Thoracic aorta (tissue), 2 donors: ENCODE measurements around the gene METTL13. TPM values are rescaled to one million over a fixed set of nuclear protein-coding genes. Genes with fewer than 3 reads are reported as not detected.

Experiments used
- ATAC-seq: fragments of 150-250 bp; one replicate; pipeline ENCODE4 v1.8.0; 2017; ENCODE audit warnings: low read depth; ENCODE audit not compliant: insufficient number of reproducible peaks, low FRiP score
- DNase-seq: peaks from one replicate; pipeline ENCODE4 v3.0.0-alpha.2; 2020; ENCODE audit warnings: low spot score
- H3K27ac ChIP-seq, 2 donors: fragments of 200-600 bp; sonication (generic); 1 replicate in 1 of 2; 2 replicates in 1 of 2; pipeline ENCODE4 v1.5.1; 2016; ENCODE audit warnings: mild to moderate bottlenecking in 2 of 2, moderate library complexity in 2 of 2
- H3K27me3 ChIP-seq: fragments of 200-600 bp; sonication (generic); replicated peaks from 2 replicates; pipeline ENCODE4 v1.6.0; 2016; ENCODE audit warnings: mild to moderate bottlenecking; ENCODE audit not compliant: insufficient read depth
- H3K36me3 ChIP-seq: fragments of 200-600 bp; sonication (generic); one replicate; pipeline ENCODE4 v1.5.1; 2016
- H3K4me1 ChIP-seq, 2 donors: fragments of 200-600 bp; sonication (generic); 1 replicate in 1 of 2; 2 replicates in 1 of 2; pipeline versions ENCODE4 v1.5.1 to v1.6.0; 2016; ENCODE audit warnings: low read depth in 2 of 2, mild to moderate bottlenecking in 1 of 2; ENCODE audit not compliant: control insufficient read depth in 1 of 2
- H3K4me3 ChIP-seq: fragments of 200-600 bp; sonication (generic); 2 replicates; pipeline ENCODE4 v1.5.1; 2016; ENCODE audit warnings: mild to moderate bottlenecking
- H3K9me3 ChIP-seq: fragments of 200-600 bp; sonication (generic); 2 replicates; pipeline ENCODE4 v1.5.1; 2016
- CTCF ChIP-seq: fragments of 200-600 bp; sonication (generic); IDR thresholded peaks from one replicate; pipeline ENCODE4 v1.5.1; 2019; ENCODE audit warnings: antibody characterized with exemption
- total RNA-seq, 2 donors: library from RNA; depleted of rRNA; stranded (reverse); fragments of >200 nt; gene quantifications; one replicate each; pipeline versions ENCODE4 v1.1.0 to v1.2.3, GENCODE V29; 2016

Gene METTL13
- total RNA-seq, 2 donors from 2014 or later, result 15.7 to 24.8 TPM

DNA sequence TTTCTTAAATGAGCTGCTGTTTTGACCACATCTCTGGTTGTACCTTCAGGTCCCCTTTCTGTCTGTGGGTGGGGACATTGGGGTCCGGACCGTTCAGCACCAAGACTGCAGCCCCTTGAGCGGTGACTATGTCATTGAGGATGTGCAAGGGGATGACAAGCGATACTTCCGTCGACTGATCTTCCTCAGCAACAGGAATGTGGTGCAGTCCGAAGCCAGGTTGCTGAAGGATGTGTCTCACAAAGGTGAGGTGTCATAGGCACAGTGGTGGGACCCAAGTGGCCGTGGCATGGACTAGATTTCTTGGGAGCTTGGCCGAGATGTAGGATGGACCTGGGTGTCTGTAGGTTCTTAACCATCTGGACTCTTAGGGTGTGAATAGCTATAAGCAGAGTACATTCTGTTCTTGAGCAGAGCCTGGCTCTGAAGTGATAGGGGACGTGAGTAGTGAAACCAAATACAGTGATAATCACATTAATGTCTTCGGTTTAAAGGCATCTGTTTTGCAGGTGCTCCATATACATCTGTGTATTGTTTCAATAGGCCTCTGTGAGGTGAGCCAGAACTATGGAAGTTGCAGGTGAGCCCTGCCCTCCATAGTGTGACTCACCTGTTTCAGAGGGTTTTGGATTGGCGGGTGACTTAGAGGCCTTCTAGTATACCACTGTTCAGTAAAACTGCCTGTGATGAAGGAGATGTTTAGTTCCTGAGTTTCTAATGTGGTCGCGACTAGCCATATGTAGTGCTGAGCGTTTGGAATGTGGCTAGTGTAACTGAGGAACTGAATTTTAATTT, 6.4 kb downstream of the METTL13 start:
- H3K27me3 ChIP-seq, result no peaks in the 10 kb centered on the region
- H3K36me3 ChIP-seq, result peaks cover 74% of the 10 kb centered on the region
- no peak for TF ChIP-seq CTCF
- no peaks in the 10 kb centered on the region for H3K9me3 ChIP-seq
- H3K27ac ChIP-seq, result no peak overlapping the region
- peaks cover 3 to 26% of the 10 kb centered on the region in 2 donors for H3K4me1 ChIP-seq
- DNase-seq (no peak), ATAC-seq (no peak)
- H3K4me3 ChIP-seq, result no peak overlapping the region

- no peak for DNase-seq
- ATAC-seq, result no peak
- Histone ChIP-seq H3K36me3 (peaks cover 80% of the 10 kb centered on the region), H3K9me3 (no peaks in the 10 kb centered on the region), H3K4me3 (no peak overlapping the region), H3K4me1 (peaks cover 2 to 21% of the 10 kb centered on the region in 2 donors), H3K27me3 (no peaks in the 10 kb centered on the region), H3K27ac (no peak overlapping the region)
- no peak for TF ChIP-seq CTCF
These were observed 7.2 kb downstream of the METTL13 start for GRCh38 chr1:171788696-171789095.

- ATAC-seq (no peak), DNase-seq (no peak)
- Histone ChIP-seq H3K4me1 (peaks cover 0 to 14% of the 10 kb centered on the region in 2 donors), H3K4me3 (no peak overlapping the region), H3K9me3 (no peaks in the 10 kb centered on the region), H3K36me3 (peaks cover 83% of the 10 kb centered on the region), H3K27me3 (no peaks in the 10 kb centered on the region), H3K27ac (no peak overlapping the region)
- no peak for TF ChIP-seq CTCF
These were observed 8.9 kb downstream of the METTL13 start for GRCh38 chr1:171790318-171790717.

- DNase-seq, result no peak
- no peak for ATAC-seq
- H3K27me3 ChIP-seq, result no peaks in the 10 kb centered on the region
- H3K36me3 ChIP-seq, result peaks cover 70% of the 10 kb centered on the region
- H3K9me3 ChIP-seq, result no peaks in the 10 kb centered on the region
- H3K4me3 ChIP-seq, result no peak overlapping the region
- no peak overlapping the region for H3K27ac ChIP-seq
- TF ChIP-seq CTCF, result no peak
- H3K4me1 ChIP-seq, result peaks cover 0 to 6% of the 10 kb centered on the region in 2 donors
These were observed 11.4 kb downstream of the METTL13 start for GRCh38 chr1:171792656-171793369.

DNA sequence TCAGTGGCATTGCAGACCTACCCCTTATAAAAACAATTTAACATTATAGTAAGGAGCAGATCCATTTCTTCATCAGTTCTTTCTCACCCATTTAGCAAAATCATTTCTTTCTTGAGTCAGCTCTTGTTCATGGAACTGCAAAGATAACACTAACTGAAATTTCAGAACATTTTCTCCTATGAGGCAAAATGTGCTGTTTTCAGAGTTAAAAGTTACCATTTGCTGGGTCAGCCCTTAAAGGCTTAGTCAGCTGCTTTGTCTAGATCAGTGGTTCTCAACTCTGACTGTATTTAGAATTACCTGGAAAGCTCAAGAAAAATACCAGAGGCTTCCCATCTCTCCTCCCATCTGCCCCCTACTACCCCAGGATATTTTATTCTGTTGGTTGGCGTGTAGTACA, 12.2 kb downstream of the METTL13 start:
- Histone ChIP-seq H3K36me3 (peaks cover 64% of the 10 kb centered on the region), H3K9me3 (no peaks in the 10 kb centered on the region), H3K27me3 (no peaks in the 10 kb centered on the region), H3K27ac (no peak overlapping the region), H3K4me1 (peaks cover 0 to 4% of the 10 kb centered on the region in 2 donors), H3K4me3 (no peak overlapping the region)
- no peak for ATAC-seq
- no peak for TF ChIP-seq CTCF
- no peak for DNase-seq
